HTERT RPE-1 (cell line): ENCODE measurements around the gene MAST2.

ENCODE experiments used
- in situ Hi-C: fragments of 300-500 bp; cut with MboI; formaldehyde crosslinking; loops from 4 replicates; pipeline ENCODE4 v1.14.3; 2020; ENCODE audit warnings: low sequenced_read_pairs

Gene MAST2

DNA sequence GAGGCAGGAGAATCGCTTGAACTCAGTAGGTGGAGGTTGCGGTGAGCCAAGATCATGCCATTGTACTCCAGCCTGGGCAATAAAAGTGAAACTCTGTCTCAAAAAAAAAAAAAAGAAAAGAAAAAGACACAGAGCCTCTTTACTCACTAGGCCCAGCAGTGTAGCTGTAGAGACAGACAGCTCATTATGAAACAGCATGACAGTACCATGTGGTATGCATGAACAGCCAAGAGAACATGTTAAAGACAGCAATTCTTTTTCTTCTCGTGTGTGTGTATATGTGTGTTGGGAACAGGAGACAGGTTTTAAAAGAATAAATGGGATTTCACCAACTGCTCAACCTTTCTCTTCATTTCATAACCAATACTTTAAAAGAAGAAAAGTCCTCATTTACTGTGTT is 210.2 kb downstream of the MAST2 start:
- in situ Hi-C loops: no loop called here

DNA sequence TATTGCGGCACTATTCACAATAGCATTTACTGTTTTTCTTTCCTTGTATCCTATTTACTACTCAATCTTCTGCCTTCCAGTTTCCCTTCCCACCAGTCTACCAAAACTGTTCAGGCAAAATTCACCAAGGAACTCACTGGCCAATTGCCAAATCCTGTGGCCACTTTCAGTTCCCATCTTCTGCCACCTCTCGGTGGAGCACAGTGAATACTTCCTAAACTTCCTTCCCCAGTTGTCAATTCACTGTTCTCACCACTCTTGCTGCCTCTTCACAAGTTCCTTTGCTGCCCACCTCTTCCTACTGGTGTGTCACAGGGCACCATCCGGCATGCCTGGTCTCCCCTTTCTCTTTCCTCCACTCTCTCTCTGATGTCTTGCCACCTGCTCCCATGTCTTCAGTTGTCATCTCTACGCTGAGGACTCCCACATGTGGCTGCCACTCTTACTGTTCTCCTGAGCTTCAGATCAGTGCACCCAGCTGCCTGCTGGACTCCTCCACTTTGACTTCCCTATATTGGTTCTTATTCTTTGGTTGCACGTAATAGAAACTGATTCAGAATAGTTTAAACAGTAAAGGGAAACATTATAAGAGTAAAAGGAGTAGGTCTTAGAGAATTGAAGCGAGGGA is 214.6 kb downstream of the MAST2 start:
- in situ Hi-C loops: no loop called here

- in situ Hi-C loops: no loop called here
Measured at GRCh38 chr1:46019348-46019747, 215.9 kb downstream of the MAST2 start.

DNA sequence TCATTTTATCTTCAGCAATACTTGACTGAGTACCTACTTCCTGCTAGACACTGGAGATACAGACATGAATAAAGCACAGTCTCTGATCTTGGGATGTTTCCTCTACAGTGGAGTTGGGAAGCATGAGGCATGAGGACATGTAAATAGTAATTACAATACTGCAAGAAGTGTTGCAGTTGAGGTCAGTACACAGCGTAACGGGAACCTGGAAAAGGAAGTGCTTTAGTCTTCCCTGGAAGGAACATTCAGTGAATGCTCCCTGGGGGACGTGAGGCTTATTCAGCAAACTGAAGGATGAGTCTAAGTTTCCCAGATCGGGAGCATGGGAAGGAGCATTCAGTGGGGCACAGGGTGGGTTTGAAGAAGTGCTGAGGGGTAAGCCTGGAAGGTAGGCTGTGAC is 216.6 kb downstream of the MAST2 start:
- in situ Hi-C loops: no loop called here

- in situ Hi-C loops: no loop called here
Measured at GRCh38 chr1:46021046-46021996, 217.9 kb downstream of the MAST2 start.

GRCh38 chr1:46026531-46026930 is 223.1 kb downstream of the MAST2 start:
- in situ Hi-C loops: no loop called here

GRCh38 chr1:46027788-46028573 is 224.6 kb downstream of the MAST2 start:
- in situ Hi-C loops: no loop called here

DNA sequence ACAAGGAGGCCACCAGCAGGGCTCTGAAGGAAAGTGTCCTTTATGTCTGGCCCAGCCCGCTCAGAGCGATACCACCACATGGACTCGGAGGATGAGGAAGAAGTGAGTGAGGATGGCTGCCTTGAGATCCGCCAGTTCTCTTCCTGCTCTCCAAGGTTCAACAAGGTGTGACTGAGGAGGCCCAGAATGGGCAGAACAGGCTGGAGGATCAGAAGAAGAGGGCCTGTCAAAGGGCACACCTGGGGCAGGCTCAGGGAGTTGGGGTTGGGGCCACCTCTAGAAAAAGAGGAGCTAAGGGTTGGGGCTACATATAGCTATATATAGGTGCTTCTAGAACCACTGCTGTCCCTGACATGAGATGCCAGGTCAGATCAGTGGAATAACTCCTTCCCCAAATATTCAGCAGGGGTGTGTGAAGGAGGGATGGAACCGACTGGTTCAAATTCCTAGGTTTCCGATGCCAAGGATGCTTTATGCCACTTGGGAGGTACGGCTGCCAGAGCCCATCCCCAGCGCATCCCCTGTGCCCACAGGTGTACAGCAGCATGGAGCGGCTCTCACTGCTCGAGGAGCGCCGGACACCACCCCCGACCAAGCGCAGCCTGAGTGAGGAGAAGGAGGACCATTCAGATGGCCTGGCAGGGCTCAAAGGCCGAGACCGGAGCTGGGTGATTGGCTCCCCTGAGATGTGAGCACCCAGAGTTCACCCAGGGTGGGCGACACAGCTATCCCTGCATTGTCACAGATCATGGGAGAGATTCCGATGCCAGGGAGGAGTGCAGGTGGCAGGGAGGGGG is 226.9 kb downstream of the MAST2 start:
- in situ Hi-C loops: no loop called here

- in situ Hi-C loops: no loop called here
Measured at GRCh38 chr1:46030876-46031660, 227.7 kb downstream of the MAST2 start.

DNA sequence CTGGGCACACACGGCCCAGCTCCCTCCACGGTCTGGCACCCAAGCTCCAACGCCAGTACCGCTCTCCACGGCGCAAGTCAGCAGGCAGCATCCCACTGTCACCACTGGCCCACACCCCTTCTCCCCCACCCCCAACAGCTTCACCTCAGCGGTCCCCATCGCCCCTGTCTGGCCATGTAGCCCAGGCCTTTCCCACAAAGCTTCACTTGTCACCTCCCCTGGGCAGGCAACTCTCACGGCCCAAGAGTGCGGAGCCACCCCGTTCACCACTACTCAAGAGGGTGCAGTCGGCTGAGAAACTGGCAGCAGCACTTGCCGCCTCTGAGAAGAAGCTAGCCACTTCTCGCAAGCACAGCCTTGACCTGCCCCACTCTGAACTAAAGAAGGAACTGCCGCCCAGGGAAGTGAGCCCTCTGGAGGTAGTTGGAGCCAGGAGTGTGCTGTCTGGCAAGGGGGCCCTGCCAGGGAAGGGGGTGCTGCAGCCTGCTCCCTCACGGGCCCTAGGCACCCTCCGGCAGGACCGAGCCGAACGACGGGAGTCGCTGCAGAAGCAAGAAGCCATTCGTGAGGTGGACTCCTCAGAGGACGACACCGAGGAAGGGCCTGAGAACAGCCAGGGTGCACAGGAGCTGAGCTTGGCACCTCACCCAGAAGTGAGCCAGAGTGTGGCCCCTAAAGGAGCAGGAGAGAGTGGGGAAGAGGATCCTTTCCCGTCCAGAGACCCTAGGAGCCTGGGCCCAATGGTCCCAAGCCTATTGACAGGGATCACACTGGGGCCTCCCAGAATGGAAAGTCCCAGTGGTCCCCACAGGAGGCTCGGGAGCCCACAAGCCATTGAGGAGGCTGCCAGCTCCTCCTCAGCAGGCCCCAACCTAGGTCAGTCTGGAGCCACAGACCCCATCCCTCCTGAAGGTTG is 231.4 kb downstream of the MAST2 start:
- in situ Hi-C loops: no loop called here

GRCh38 chr1:46036894-46037839 is 233.8 kb downstream of the MAST2 start:
- in situ Hi-C loops: no loop called here

DNA sequence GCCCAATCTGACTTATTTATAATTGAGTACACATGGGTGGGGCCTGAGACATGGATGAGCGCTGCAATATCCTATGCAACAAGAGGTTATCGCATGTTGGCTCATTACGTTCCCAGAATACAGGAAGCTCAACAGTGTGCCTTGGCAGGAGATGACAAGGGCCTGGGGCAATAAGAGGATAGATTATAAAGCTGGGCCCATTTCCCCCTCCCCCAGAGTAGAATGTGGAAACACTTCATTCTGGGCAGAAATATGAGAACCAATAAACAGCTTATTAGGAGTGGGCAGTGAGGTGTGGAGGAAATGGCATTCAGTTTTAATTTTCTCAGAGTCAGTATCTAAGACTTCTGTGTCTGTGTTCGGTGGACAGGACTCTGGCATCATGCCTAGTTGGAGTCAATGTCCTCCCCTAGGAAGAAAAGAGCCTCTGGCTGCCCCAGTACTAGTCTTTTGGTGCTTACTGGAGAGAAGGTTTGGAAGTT is 236.2 kb downstream of the MAST2 start:
- in situ Hi-C loops: no loop called here

- in situ Hi-C loops: no loop called here
Measured at GRCh38 chr1:46041551-46041950, 238.1 kb downstream of the MAST2 start.

DNA sequence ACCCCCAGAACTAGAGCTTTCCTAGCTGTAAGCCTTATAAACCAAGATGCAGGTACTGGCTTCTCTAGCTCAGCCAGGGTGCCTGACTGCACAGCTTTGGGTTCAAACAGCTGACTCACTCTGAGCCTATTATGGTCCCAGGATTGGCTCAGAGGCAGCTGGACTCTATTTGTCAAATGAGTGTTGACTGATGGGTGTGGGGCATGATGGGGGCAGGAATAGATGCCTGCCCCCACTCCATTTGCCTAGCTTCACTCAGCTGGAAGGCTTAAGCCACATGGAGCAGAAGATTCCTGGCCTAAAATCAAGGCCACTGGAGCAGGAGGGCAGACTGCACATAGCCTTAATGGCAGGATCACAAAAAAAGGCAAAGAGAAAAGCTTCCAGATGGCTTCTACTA is 238.6 kb downstream of the MAST2 start:
- in situ Hi-C loops: no loop called here

- in situ Hi-C loops: no loop called here
Measured at GRCh38 chr1:46043458-46044017, 240.1 kb downstream of the MAST2 start.

DNA sequence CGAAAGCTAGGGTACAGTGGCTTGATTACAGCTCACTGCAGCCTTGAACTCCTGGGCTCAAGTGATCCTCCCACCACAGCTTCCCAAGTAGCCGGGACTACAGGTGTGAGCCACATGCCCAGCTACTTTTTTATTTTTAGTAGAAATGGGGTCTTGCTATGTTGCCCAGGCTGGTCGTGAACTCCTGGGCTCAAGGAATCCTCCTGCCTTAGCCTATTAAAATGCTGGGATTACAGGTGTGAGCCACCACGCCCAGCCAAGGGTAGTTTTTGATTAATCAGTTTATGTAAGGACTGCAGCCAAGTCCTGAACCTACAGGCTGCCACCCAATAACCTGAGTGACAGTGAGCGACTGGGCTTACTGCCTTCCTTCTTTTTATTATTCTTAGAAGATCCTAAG is 240.7 kb downstream of the MAST2 start:
- in situ Hi-C loops: no loop called here

DNA sequence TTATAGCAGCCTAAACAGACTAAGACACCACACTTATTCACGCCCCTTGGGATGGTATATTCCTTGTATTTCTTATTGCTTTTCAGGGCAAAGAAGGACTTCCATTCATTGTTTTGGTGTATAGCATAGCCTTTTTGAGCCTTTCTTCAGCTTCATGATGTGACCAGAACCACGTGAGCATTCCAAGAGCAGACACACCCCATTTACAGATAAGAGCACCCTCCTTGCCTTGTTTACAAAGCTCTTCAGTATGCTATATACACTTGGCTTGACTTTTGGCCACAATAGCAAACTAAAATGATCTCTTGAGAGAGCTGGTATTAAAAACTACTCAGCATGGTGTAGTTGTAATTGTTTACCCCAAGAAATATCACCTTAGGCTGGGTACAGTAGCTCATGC is 250.3 kb downstream of the MAST2 start:
- in situ Hi-C loops: no loop called here
